PC-3 (cell line): Measurements from ENCODE around the gene DUSP22. TPM values are rescaled to one million over a fixed set of nuclear protein-coding genes. Genes with fewer than 3 reads are reported as not detected.

Source experiments
- ATAC-seq: fragments of 200-7000 bp; cut with Tn5 transposase; 2 replicates; pipeline ENCODE4 v1.9.1; 2020; ENCODE audit warnings: mild to moderate bottlenecking, moderate library complexity
- BruUV-seq: library from RNA; stranded (reverse); fragments of 400-500 nt; replicated peaks from 2 replicates; lab custom pipeline; 2021; lab: Mats Ljungman, UMichigan
- CTCF ChIA-PET: fragments of 300-600 bp; sonication (Branson Sonifier 250); formaldehyde crosslinking; loops from one replicate; lab custom pipeline; 2022; ENCODE audit warnings: antibody characterized with exemption; lab: Charles Lee
- POLR2A ChIA-PET: fragments of 300-600 bp; sonication (Branson Sonifier 250); formaldehyde crosslinking; loops from one replicate; lab custom pipeline; 2022; ENCODE audit warnings: antibody characterized with exemption; ENCODE audit not compliant: unreplicated experiment; lab: Charles Lee
- DNase-seq: peaks from one replicate; pipeline ENCODE4 v3.0.0-alpha.2; 2015
- H2AFZ ChIP-seq: fragments of 300-600 bp; sonication (generic); 2 replicates; pipeline ENCODE4 v1.6.0; 2016; ENCODE audit warnings: antibody characterized with exemption, low read length
- H3F3A ChIP-seq: fragments of 300-600 bp; sonication (generic); one replicate; pipeline ENCODE4 v1.6.0; 2017; ENCODE audit warnings: antibody characterized with exemption, low read length, control low read depth, mild to moderate bottlenecking; ENCODE audit not compliant: unreplicated experiment
- H3K27ac ChIP-seq: fragments of 300-600 bp; sonication (generic); 2 replicates; pipeline ENCODE4 v1.5.1; 2016; ENCODE audit warnings: mild to moderate bottlenecking, low read length
- H3K27me3 ChIP-seq: fragments of 300-600 bp; sonication (generic); 2 replicates; pipeline ENCODE4 v1.6.1; 2016; ENCODE audit warnings: low read length, mixed read lengths
- H3K36me3 ChIP-seq: fragments of 300-600 bp; sonication (generic); 2 replicates; pipeline ENCODE4 v1.6.1; 2016; ENCODE audit warnings: low read depth, mixed run types, low read length, mixed read lengths
- H3K4me1 ChIP-seq: fragments of 300-600 bp; sonication (generic); 2 replicates; pipeline ENCODE4 v1.5.1; 2016; ENCODE audit warnings: low read length; ENCODE audit not compliant: insufficient read depth
- H3K4me2 ChIP-seq: fragments of 300-600 bp; sonication (generic); 2 replicates; pipeline ENCODE4 v1.6.0; 2016; ENCODE audit warnings: low read length
- H3K4me3 ChIP-seq: fragments of 300-600 bp; sonication (generic); 2 replicates; pipeline ENCODE4 v1.5.1; 2016; ENCODE audit warnings: mild to moderate bottlenecking, low read length, mixed read lengths
- H3K79me2 ChIP-seq: fragments of 300-600 bp; sonication (generic); 2 replicates; pipeline ENCODE4 v1.6.1; 2017; ENCODE audit warnings: low read length, mixed read lengths
- H3K9ac ChIP-seq: fragments of 300-600 bp; sonication (generic); 2 replicates; pipeline ENCODE4 v1.6.0; 2016; ENCODE audit warnings: mild to moderate bottlenecking, low read length
- H3K9me2 ChIP-seq: fragments of 300-600 bp; sonication (generic); replicated peaks from 2 replicates; pipeline ENCODE4 v1.6.1; 2016; ENCODE audit warnings: mixed run types, low read length, mixed read lengths
- H3K9me3 ChIP-seq: fragments of 300-600 bp; sonication (generic); 2 replicates; pipeline ENCODE4 v1.6.1; 2016; ENCODE audit warnings: low read length, mixed read lengths
- H4K20me1 ChIP-seq: fragments of 300-600 bp; sonication (generic); 2 replicates; pipeline ENCODE4 v1.6.1; 2016; ENCODE audit warnings: low read length, mixed read lengths
- EZH2 ChIP-seq: fragments of 300-600 bp; sonication (generic); IDR thresholded peaks from one replicate; pipeline ENCODE4 v1.6.1; 2017; ENCODE audit warnings: antibody characterized with exemption, mild to moderate bottlenecking, low read length; ENCODE audit not compliant: unreplicated experiment
- EZH2phosphoT487 ChIP-seq: fragments of 300-600 bp; sonication (generic); IDR thresholded peaks from 2 replicates; pipeline ENCODE4 v1.6.1; 2018; ENCODE audit warnings: mild to moderate bottlenecking, antibody characterized with exemption, low read length, borderline replicate concordance
- intact Hi-C: fragments of 100-400 bp; cut with micrococcal nuclease; formaldehyde crosslinking; loops from 2 replicates; pipeline ENCODE4 v1.9.0; 2023
- total RNA-seq: library from RNA; depleted of rRNA; stranded (reverse); fragments of >200 nt; gene quantifications from 2 replicates; pipeline ENCODE4 v1.2.3, GENCODE V29; 2014
- TF ChIP-seq, protein P1 (sequence below): fragments of 300-600 bp; sonication (generic); conservative IDR thresholded peaks from 2 replicates; pipeline ENCODE4 v1.5.1; 2017; ENCODE audit warnings: antibody characterized with exemption, low read depth, mild to moderate bottlenecking, low read length

Gene DUSP22
- total RNA-seq, 1 experiment from 2014 or later, result 37.8 TPM

DNA sequence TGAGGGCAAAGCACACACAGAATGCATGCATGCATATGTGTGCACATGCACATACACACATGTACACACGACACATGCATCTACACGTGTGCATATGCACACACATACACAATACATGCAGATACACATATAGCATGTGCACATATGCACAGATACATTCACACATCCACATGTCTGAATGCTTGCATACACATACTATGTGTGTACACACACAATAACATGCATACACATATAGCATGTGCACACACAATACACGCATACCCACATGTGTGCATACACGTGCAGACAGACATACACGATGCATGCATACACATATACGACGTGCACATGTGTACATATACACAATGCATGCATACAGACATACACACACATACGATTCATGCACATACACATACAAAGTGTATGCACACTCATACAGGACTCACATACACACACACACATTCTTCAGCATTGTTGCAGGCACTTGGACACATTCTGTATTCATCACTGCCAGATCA lies 75.1 kb downstream of the DUSP22 start:
- POLR2A ChIA-PET, result no interaction called here
- H3K9me2 ChIP-seq, result no peaks in the 10 kb centered on the region
- no peaks in the 10 kb centered on the region for H4K20me1 ChIP-seq
- H2AFZ ChIP-seq, result no peak overlapping the region
- no peaks in the 10 kb centered on the region for H3F3A ChIP-seq
- no peaks in the 10 kb centered on the region for H3K9me3 ChIP-seq
- BruUV-seq, result no TSS peak
- DNase-seq, result no peak
- no peaks in the 10 kb centered on the region for H3K4me1 ChIP-seq
- no peaks in the 10 kb centered on the region for H3K36me3 ChIP-seq
- H3K4me3 ChIP-seq, result no peak overlapping the region
- no peak overlapping the region for H3K27ac ChIP-seq
- ATAC-seq, result no peak
- no peak overlapping the region for H3K9ac ChIP-seq
- CTCF ChIA-PET, result no interaction called here
- H3K4me2 ChIP-seq, result no peak overlapping the region
- no peaks in the 10 kb centered on the region for H3K79me2 ChIP-seq
- TF ChIP-seq EZH2 (no peak), EZH2phosphoT487 (no peak)
- TF ChIP-seq, protein P1, sequence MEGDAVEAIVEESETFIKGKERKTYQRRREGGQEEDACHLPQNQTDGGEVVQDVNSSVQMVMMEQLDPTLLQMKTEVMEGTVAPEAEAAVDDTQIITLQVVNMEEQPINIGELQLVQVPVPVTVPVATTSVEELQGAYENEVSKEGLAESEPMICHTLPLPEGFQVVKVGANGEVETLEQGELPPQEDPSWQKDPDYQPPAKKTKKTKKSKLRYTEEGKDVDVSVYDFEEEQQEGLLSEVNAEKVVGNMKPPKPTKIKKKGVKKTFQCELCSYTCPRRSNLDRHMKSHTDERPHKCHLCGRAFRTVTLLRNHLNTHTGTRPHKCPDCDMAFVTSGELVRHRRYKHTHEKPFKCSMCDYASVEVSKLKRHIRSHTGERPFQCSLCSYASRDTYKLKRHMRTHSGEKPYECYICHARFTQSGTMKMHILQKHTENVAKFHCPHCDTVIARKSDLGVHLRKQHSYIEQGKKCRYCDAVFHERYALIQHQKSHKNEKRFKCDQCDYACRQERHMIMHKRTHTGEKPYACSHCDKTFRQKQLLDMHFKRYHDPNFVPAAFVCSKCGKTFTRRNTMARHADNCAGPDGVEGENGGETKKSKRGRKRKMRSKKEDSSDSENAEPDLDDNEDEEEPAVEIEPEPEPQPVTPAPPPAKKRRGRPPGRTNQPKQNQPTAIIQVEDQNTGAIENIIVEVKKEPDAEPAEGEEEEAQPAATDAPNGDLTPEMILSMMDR, result no peak
- H3K27me3 ChIP-seq, result peaks cover 36% of the 10 kb centered on the region
- intact Hi-C loops, result loop anchor here (2.0 kb wide), 1 partner anchor 179 kb away; no protein-coding TSS in a partner anchor

DNA sequence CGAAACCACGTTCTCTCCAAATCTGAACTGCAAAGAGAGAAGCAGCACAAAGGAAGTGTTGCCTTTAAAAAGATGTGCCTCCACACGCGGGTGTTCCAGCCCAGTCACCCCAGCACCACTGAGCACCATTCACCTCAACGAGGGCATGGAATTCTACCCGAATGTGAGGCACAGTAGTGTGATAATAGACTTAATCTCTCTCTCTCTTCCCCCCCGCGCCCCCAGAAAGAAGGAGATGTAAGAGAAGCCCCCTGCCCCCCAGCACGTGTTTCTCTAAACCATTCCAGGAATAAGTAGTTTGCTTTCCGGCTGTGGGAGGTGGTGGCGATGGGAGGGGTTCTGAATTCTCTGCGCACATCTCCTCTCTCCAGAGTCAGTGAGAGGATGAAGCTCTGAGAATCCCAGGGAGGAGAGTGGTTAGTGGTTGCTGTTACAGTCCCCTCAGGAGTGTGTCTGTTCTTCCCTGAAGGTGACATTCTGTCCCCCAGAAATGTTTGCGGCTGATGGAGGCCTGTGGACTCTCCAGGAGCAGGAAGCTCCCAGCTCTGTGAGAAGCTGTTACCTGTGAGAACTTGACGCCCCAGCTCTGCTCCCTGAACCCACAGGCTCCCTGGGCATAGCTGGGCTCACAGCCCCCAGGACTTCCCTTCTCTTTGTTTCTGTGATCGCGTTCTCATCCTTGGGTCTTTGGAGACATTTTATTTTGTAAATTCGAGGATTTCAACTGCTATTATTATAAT lies 75.8 kb downstream of the DUSP22 start:
- peaks cover 43% of the 10 kb centered on the region for H3K27me3 ChIP-seq
- H3K4me3 ChIP-seq, result no peak overlapping the region

More for the DNA sequence above, 75.8 kb downstream of the DUSP22 start:
- BruUV-seq, result no TSS peak
- H3K9me2 ChIP-seq, result no peaks in the 10 kb centered on the region
- no peak overlapping the region for H3K4me2 ChIP-seq
- H3F3A ChIP-seq, result no peaks in the 10 kb centered on the region
- ChIA-PET CTCF (no interaction called here), POLR2A (no interaction called here)
- ATAC-seq (no peak), DNase-seq (no peak)
- no peak overlapping the region for H3K9ac ChIP-seq
- no peak for TF ChIP-seq EZH2phosphoT487
- TF ChIP-seq, protein P1, result no peak
- H3K4me1 ChIP-seq, result no peaks in the 10 kb centered on the region
- intact Hi-C loops, result loop anchor here (2.0 kb wide), 1 partner anchor 179 kb away; no protein-coding TSS in a partner anchor
- H3K27ac ChIP-seq, result no peak overlapping the region
- H4K20me1 ChIP-seq, result no peaks in the 10 kb centered on the region
- H2AFZ ChIP-seq, result no peak overlapping the region
- H3K79me2 ChIP-seq, result no peaks in the 10 kb centered on the region
- no peaks in the 10 kb centered on the region for H3K9me3 ChIP-seq
- no peaks in the 10 kb centered on the region for H3K36me3 ChIP-seq
